ENCODE results near the gene FOXN3.

GRCh38 chr14:89402363-89402762, 14.7 kb downstream of the FOXN3 start:
- no peak for TF ChIP-seq EZH2 (IDR thresholded peaks at IDR 0.05; ENCODE audit: low read depth, unreplicated experiment)
- no peak for TF ChIP-seq CTCF (conservative IDR thresholded peaks at IDR 0.05; ENCODE audit: low read depth in 2 of 2)
- TF ChIP-seq POLR2AphosphoS5 (IDR thresholded peaks at IDR 0.05; ENCODE audit: low read depth), result no peak
- no peak for TF ChIP-seq EZH2phosphoT487 (IDR thresholded peaks at IDR 0.05; ENCODE audit: unreplicated experiment)
- TF ChIP-seq ZNF331 (CRISPR knock-in tag; IDR thresholded peaks at IDR 0.05; ENCODE audit: low read depth), result no peak
- no peak for TF ChIP-seq ZNF462 (CRISPR knock-in tag; IDR thresholded peaks at IDR 0.05)
- TF ChIP-seq REST (IDR thresholded peaks at IDR 0.05; ENCODE audit: unreplicated experiment), result no peak
- TF ChIP-seq CREB1 (CRISPR knock-in tag; IDR thresholded peaks at IDR 0.05; ENCODE audit: low read depth), result no peak
- TF ChIP-seq JUNB (IDR thresholded peaks at IDR 0.05; ENCODE audit: unreplicated experiment), result no peak
- TF ChIP-seq NANOG (IDR thresholded peaks at IDR 0.05; ENCODE audit: borderline replicate concordance), result no peak

Measured in GM23338 (cell line).